ENCODE results near the gene APCDD1.

The APCDD1 gene

DNA sequence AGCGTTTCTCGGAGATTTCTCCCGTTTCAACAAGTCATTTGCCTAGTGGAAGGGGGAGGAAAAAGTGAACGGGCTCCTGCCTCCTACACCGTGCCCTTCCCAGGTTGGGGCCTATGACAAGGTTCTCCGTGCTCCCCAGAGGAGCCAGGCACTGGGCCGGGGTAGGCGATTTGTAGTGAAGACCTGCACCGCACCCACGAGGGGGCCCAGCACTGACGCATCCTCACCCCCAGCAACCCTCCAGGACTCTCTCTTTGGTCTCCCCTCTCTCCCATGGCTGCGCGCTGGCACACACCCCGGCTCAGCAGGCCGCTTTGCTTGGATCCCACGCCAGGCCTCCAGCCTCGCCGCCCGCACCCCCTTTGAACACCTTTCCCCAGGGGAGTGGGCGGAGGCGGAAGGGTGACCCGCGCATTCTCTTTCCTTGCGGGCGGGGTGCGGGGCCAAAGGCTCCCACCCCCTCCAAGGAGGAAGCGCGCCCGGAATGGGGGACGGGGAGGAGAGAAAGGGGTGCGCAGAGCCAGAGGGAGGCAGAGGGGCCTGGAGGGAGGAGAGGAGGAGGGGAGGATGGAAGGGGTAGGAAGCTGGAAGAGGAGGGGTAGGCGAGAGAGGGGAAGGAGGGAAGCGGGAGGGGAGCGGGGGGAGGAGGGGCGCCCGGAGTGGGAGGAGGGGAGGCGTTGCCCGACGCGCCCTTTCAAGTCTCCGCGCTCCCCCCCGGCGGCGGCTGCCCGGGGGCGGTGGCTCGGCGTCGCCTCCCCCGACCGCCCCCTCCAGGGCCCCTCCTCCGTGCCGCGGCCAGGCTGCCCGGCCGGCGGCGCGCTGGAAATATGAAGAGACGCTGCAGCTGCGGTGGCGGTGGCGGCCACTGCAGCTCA, at the start of gene APCDD1:
APCDD1 (plus strand) TSS at position 830 of the 875 bp plus-strand sequence. CDS start 347 bp downstream, outside the sequence.
- no peak for DNase-seq (ENCODE audit: low read depth, low spot score)
- H3K27ac ChIP-seq: no peak within 1 kb of the TSS

GRCh38 chr18:10405014-10405493, 49.4 kb upstream of the APCDD1 start:
- no peak overlapping the region for H3K27ac ChIP-seq
- no peak for DNase-seq (ENCODE audit: low read depth, low spot score)

GRCh38 chr18:10405816-10406663, 48.4 kb upstream of the APCDD1 start:
- no peak overlapping the region for H3K27ac ChIP-seq
- DNase-seq (ENCODE audit: low read depth, low spot score): no peak

DNA sequence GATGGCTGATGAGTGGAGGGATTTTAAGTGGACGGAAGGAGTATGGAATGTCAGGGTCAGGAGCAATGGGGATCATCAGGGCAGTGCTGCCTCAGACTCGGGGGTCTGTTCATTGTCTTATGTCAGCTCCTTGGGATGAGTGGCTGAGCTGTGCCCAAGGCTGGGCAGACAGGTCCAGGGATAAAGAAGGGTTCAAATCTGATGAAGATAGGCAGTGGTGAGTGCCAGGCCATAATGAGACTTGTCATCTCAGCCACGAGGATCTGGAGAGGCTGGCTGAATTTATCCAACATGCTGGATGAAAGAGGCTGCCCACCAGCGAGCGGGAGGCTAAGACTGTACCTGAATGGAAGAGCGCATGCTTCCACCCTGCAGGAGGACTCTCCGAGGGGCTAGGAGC, 46.3 kb upstream of the APCDD1 start:
- H3K27ac ChIP-seq: no peak overlapping the region
- no peak for DNase-seq (ENCODE audit: low read depth, low spot score)

DNA sequence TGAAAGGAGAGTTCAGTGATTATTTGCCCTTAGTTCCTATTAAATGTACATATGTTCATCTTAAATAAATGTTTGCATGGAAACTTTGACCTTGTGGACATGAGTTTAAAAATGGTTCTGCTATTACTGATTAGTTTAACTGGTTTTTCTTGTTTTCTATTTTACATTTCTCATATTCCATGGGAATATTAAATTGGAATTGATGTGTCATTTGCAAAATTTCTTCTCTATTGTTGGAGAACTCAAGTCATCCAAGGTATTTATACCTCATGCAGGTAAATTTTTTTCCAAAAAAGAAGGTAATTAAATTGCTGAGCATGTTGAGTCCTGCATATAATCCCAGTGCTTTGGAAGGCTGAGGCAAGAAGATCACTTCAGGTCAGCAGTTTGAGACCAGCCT, 45.4 kb upstream of the APCDD1 start:
- DNase-seq (ENCODE audit: low read depth, low spot score): no peak
- H3K27ac ChIP-seq: no peak overlapping the region

DNA sequence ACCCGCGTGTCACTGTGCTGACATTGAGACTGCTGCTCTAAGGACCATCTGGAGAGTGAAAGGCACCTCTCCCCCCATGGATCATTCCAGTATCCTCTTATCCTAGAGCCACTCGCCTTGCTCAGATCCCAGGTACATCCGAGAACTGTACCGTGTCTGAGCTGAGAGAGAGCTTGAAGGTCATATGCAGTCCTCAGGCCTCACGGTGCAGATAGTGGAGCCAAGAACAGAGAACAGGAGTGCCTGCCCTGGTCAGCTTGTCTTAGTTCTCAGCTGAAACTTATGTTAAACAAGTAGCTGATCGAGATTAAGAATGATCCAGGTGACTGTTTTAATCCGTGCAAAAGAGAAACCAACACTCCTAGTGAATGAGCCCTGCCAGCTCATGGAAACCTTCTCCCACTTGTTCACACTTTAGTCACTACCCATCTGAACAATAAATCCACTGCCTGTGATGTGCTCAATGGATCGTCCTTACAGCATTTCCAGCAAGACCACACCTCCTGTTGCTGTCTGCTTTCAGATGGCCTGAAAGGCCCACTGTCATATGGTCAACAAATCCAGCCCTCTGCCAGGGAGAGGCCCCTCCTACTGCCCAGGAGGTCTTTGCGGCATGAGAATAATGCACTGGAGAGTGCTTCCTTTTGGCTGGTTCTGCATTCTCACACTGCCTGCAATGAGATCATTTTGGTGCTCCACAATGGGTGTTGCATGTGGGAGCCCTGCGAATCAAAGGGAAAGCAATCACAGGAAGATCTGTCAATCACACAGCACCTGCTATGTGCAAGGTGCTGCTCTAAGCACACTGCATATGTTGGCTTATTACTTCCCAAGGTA, 43.7 kb upstream of the APCDD1 start:
- H3K27ac ChIP-seq: no peak overlapping the region
- DNase-seq (ENCODE audit: low read depth, low spot score): peak; percentile 70

GRCh38 chr18:10412933-10413332, 41.5 kb upstream of the APCDD1 start:
- peak; percentile 96 for DNase-seq (ENCODE audit: low read depth, low spot score)
- peak overlapping the region; percentile 45 for H3K27ac ChIP-seq

DNA sequence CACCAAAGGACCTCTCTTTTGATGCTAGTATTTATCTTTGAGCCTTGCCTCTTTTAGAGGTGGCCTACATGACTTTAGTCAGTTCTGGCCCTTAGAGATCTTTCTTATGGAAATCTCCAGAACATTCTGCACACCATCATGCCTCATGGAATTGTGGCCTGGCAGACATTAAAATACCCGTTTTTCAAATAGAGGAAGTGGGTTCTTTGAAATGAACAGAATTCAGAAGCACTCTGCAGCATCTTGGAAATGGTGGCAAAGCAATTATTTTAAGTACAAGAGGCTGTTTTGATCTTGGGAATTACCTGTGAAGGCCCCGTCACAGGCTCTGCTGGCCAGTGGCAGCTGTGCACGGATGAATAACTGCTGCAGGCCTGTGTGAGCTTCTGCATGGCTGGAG, 40.7 kb upstream of the APCDD1 start:
- peak overlapping the region; percentile 45 for H3K27ac ChIP-seq
- DNase-seq (ENCODE audit: low read depth, low spot score): no peak

DNA sequence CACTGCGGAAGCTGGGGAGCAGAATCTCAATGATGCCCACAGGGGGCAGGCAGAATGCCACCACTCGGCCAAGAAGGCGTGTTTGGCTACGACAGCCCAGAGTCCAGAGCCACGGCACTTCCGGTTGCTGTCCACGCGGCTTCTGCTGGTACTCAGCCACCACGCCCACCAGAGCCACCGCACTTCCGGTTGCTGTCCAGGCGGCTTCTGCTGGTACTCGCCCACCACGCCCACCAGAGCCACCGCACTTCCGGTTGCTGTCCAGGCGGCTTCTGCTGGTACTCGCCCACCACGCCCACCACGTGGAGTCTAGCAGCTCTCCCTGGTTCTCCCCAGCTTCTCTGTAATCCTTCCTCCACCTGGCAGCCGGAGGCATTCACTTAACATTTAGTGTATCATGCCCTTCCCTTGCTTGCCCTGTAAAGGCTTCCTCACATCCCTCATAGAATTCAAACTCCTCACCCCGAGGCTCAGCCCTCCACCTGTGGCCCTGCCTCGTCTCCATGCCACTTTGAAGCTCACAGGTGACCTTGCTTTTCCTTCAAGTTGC, 40.1 kb upstream of the APCDD1 start:
- no peak overlapping the region for H3K27ac ChIP-seq
- DNase-seq (ENCODE audit: low read depth, low spot score): no peak

DNA sequence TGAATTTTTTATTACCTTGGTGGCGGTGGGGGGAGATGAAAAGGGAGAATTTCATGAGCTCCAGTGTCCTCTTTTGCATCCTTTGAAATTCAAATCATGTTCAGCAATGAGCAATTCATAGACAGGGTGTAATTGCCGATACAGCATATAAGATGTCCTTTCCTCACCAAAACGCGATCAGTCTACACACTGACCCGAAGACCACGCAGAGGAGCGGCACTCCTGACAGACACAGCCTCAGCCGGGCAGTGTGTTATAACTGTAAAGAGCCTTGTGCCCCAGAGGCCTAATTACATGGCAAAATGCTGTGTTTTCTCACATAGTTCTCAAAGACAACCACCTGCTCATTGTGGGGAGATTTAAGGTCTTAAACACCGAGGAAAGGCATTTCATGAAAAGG, 38.4 kb upstream of the APCDD1 start:
- no peak overlapping the region for H3K27ac ChIP-seq
- no peak for DNase-seq (ENCODE audit: low read depth, low spot score)

GRCh38 chr18:10417191-10417590, 37.2 kb upstream of the APCDD1 start:
- peak overlapping the region; percentile 55 for H3K27ac ChIP-seq

GRCh38 chr18:10417664-10418063, 36.8 kb upstream of the APCDD1 start:
- DNase-seq (ENCODE audit: low read depth, low spot score): no peak
- H3K27ac ChIP-seq: peak overlapping the region; percentile 55

More at GRCh38 chr18:10417191-10417590, 37.2 kb upstream of the APCDD1 start:
- DNase-seq (ENCODE audit: low read depth, low spot score): peak; percentile 100

- no peak for DNase-seq (ENCODE audit: low read depth, low spot score)
- no peak overlapping the region for H3K27ac ChIP-seq
Measured at GRCh38 chr18:10418836-10419235, 35.6 kb upstream of the APCDD1 start.

- H3K27ac ChIP-seq: peak overlapping the region; percentile 70
- DNase-seq (ENCODE audit: low read depth, low spot score): no peak
Measured at GRCh38 chr18:10419420-10420103, 34.9 kb upstream of the APCDD1 start.

DNA sequence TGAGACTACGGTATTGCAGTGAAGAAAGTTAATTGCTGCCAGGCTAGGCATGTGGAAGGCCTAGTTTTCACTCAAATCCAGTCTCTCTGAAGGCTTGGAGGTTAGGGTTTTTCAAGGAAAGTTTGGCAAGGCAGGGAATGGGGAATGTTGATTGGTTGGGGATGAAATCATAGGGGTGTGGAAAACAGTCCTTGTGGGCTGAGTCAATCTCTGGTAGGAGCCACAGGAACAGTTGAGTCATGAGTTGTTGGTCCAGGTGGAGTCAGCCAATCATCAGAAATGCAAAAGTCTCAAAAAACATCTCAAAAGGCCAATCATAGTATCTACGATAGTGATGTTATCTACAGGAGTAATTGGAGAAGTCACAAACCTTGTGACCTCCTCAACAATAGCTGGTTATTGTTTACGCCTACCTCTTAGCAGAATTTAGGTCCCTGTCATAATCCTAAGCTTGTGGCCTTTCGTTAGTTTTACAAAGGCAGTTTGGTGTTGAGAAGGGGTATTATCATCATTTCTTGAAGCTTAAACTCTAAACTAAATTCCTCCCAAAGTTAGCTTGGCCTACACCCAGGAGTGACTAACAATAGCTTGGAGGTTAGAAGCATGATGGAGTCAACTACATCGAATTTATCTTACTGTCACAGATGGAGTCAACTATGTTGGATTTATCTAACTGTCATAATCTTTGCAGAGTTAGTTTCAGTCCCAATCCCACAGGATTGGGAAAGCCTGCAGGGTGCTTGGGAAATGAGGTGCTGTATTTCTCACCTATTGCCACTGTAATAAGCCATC, 33.7 kb upstream of the APCDD1 start:
- peak; percentile 92 for DNase-seq (ENCODE audit: low read depth, low spot score)

GRCh38 chr18:10421859-10422258, 32.6 kb upstream of the APCDD1 start:
- DNase-seq (ENCODE audit: low read depth, low spot score): peak; percentile 48
- peak overlapping the region; percentile 70 for H3K27ac ChIP-seq

More for the DNA sequence above, 33.7 kb upstream of the APCDD1 start:
- H3K27ac ChIP-seq: peak overlapping the region; percentile 70

DNA sequence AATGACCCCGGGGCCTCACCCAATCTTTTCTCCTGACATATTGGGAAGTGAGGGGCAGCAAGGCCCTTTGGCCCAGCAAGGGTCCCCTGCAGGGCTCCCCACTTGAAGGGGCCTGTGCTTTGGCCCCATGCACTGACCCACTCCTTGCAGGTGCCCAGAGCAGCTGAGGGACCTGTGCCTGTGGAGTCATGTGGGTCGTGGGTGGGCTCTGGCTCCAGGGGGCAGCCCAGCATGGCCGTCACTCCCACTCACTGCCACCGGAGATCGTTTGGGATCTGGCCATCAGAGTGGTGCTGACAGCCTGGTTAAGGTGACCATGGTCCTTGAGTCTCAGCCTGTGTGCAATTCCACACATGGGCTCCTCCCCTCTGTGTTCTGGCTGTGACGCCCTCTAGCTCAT, 31.7 kb upstream of the APCDD1 start:
- no peak overlapping the region for H3K27ac ChIP-seq
- DNase-seq (ENCODE audit: low read depth, low spot score): no peak

DNA sequence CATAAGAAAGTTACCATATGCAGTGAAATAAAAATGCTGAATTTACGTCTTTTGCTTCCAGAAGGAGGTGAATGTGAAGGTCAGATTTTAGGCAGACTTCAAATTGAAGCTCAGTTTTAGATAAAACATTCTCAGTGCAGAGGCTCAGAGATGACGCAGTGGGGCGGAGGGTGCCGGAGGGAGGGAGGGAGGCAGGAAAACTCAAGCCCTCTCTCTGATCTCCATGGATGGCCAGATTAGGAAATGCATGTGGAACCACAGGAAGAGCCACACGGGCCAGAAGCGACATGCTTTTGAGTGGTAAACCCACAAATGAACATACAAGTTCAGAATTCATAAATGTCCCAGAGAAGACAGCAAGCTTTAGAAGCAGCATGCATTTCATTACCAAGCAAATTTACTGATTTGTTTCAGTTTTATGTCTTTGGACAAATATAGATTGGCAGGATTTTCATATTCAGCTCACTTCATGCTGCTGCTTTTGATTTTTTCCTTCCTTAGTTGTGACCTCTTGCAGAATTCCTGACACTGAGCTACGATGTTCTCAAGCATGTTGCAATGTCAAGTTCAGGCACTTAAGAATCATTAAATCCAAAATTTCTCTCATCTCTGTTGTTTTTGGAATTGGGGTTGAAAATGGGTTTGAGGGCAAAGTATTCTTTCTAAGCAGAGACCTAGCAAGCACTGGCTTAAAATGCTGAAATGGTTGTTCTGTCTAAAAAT, 29.7 kb upstream of the APCDD1 start:
- no peak overlapping the region for H3K27ac ChIP-seq
- no peak for DNase-seq (ENCODE audit: low read depth, low spot score)
